Transverse colon (tissue), 4 donors: Measurements from ENCODE around the gene PLEKHA1. TPM values are rescaled to one million over a fixed set of nuclear protein-coding genes. Genes with fewer than 3 reads are reported as not detected.
A peak's percentile ranks its signal among the peaks of the same experiment; 100 is the strongest.

Experiments used
- DNase-seq: peaks from one replicate; pipeline ENCODE4 v3.0.0-alpha.2; 2019
- H3K27ac ChIP-seq, 4 donors: fragments of 200-600 bp; sonication (generic); 2 replicates each; pipeline ENCODE4 v1.5.1; 2016 to 2018; ENCODE audit warnings: inconsistent platforms in 4 of 4
- H3K27me3 ChIP-seq: fragments of 200-600 bp; sonication (generic); 2 replicates; pipeline ENCODE4 v1.5.1; 2017; ENCODE audit warnings: inconsistent platforms
- H3K36me3 ChIP-seq, 4 donors: fragments of 200-600 bp; sonication (generic); 2 replicates each; pipeline ENCODE4 v1.5.1; 2017 to 2019; ENCODE audit warnings: inconsistent platforms in 4 of 4
- H3K4me1 ChIP-seq, 4 donors: fragments of 200-600 bp; sonication (generic); 2 replicates each; pipeline ENCODE4 v1.5.1; 2017 to 2020; ENCODE audit warnings: inconsistent platforms in 4 of 4
- H3K4me3 ChIP-seq, 4 donors: fragments of 200-600 bp; sonication (generic); 1 replicate in 1 of 4; 2 replicates in 3 of 4; pipeline versions ENCODE4 v1.5.1 to v1.6.1; 2017 to 2019; ENCODE audit warnings: inconsistent platforms in 4 of 4
- H3K9me3 ChIP-seq, 2 donors: fragments of 200-600 bp; sonication (generic); 2 replicates each; pipeline ENCODE4 v1.5.1; 2017 to 2019; ENCODE audit warnings: inconsistent platforms in 2 of 2
- CTCF ChIP-seq, 5 experiments: fragments of 200-600 bp in 3 of 5; fragments of 450-650 bp in 2 of 5; sonication (generic) in 3 of 5; IDR thresholded peaks; 1 replicate in 2 of 5; 2 replicates in 3 of 5; pipeline ENCODE4 v1.5.1; 2016 to 2017; ENCODE audit warnings: antibody characterized with exemption in 5 of 5, inconsistent platforms in 3 of 5, mild to moderate bottlenecking in 2 of 5, moderate library complexity in 1 of 5
- EP300 ChIP-seq: sonication (generic); formaldehyde crosslinking; IDR thresholded peaks from one replicate; pipeline ENCODE4 v1.6.1; 2017; ENCODE audit warnings: antibody characterized with exemption, low read depth
- POLR2A ChIP-seq: fragments of 450-650 bp; IDR thresholded peaks from one replicate; pipeline ENCODE4 v1.6.1; 2016; ENCODE audit warnings: antibody characterized with exemption, mild to moderate bottlenecking, moderate library complexity
- POLR2AphosphoS5 ChIP-seq, 3 donors: sonication (generic); formaldehyde crosslinking; IDR thresholded peaks; one replicate each; pipeline ENCODE4 v1.6.1; 2016; ENCODE audit warnings: antibody characterized with exemption in 3 of 3
- WGBS, 2 donors: methylation state at CpG; one replicate each; pipeline ENCODE4 v1.1.5; 2018; ENCODE audit warnings: low coverage in 1 of 2; 5-methylcytosine and 5-hydroxymethylcytosine counted together
- in situ Hi-C, 4 donors: fragments of 200-750 bp; cut with MboI; loops; one replicate each; pipeline versions ENCODE4 v1.15.0 to v1.15.1; 2017; ENCODE audit warnings: low sequenced_read_pairs in 3 of 4, low pct_ligation_motif_present in 1 of 4, low pct_unique_long_range_greater_than_20kb in 1 of 4
- intact Hi-C: fragments of 100-400 bp; cut with DNase I; formaldehyde crosslinking; loops from one replicate; pipeline ENCODE4 v1.15.1; 2023; ENCODE audit warnings: low total_unique reads
- total RNA-seq, 4 donors: library from RNA; depleted of rRNA; stranded (reverse); fragments of >200 nt; gene quantifications; one replicate each; pipeline ENCODE4 v1.1.0, GENCODE V29; 2016

Gene PLEKHA1
- total RNA-seq, 4 donors from 2014 or later, result 10.7 to 40.3 (median 28.9) TPM

GRCh38 chr10:122331615-122332446 is 42.7 kb upstream of the PLEKHA1 start:
- no peak for TF ChIP-seq CTCF (IDR thresholded peaks at IDR 0.05)
- no peak for TF ChIP-seq POLR2A
- no peak for TF ChIP-seq POLR2AphosphoS5 (IDR thresholded peaks at IDR 0.05)
- no peak for TF ChIP-seq EP300
- Histone ChIP-seq H3K27ac (peak overlapping the region in 1 of 4 donors; percentile 5), H3K9me3 (no peaks in the 10 kb centered on the region), H3K4me1 (no peaks in the 10 kb centered on the region), H3K27me3 (no peaks in the 10 kb centered on the region), H3K36me3 (no peaks in the 10 kb centered on the region), H3K4me3 (no peak overlapping the region)
- in situ Hi-C loops, result no loop called here
- DNase-seq, result no peak
- 56 to 69% methylated on average over 6 to 16 of the region's 16 CpGs for WGBS, 2 donors
- intact Hi-C loops, result no loop called here

GRCh38 chr10:122333037-122333436 is 41.5 kb upstream of the PLEKHA1 start:
- Histone ChIP-seq H3K4me3 (no peak overlapping the region), H3K27ac (no peak overlapping the region), H3K4me1 (peaks cover 0 to 1% (median under 1%) of the 10 kb centered on the region in 4 donors), H3K9me3 (no peaks in the 10 kb centered on the region), H3K27me3 (no peaks in the 10 kb centered on the region), H3K36me3 (no peaks in the 10 kb centered on the region)
- WGBS, 2 donors, result 64 to 80% methylated on average over 1 to 4 of the region's 4 CpGs
- intact Hi-C loops (no loop called here), in situ Hi-C loops (no loop called here)
- no peak for TF ChIP-seq CTCF (IDR thresholded peaks at IDR 0.05)
- TF ChIP-seq POLR2AphosphoS5 (IDR thresholded peaks at IDR 0.05), result no peak
- TF ChIP-seq POLR2A, result no peak
- TF ChIP-seq EP300, result no peak
- DNase-seq, result no peak

- in situ Hi-C loops, result no loop called here
- no peak overlapping the region for H3K4me3 ChIP-seq
- H3K4me1 ChIP-seq, result peaks cover 0 to 17% (median 14%) of the 10 kb centered on the region in 4 donors
- 91 to 92% methylated on average over 9 to 10 of the region's 10 CpGs for WGBS, 2 donors
- DNase-seq, result no peak
- no peak overlapping the region for H3K27ac ChIP-seq
- intact Hi-C loops, result no loop called here
- H3K27me3 ChIP-seq, result no peaks in the 10 kb centered on the region
- H3K36me3 ChIP-seq, result no peaks in the 10 kb centered on the region
- TF ChIP-seq POLR2AphosphoS5 (IDR thresholded peaks at IDR 0.05) (no peak), POLR2A (no peak), EP300 (no peak)
- H3K9me3 ChIP-seq, result no peaks in the 10 kb centered on the region
Observed at GRCh38 chr10:122336332-122336731, 38.2 kb upstream of the PLEKHA1 start.

- 84% methylated on average over 3 of the region's 3 CpGs for WGBS, 2 donors
- H3K27me3 ChIP-seq, result no peaks in the 10 kb centered on the region
- no peaks in the 10 kb centered on the region for H3K36me3 ChIP-seq
- H3K4me3 ChIP-seq, result no peak overlapping the region
- intact Hi-C loops (no loop called here), in situ Hi-C loops (no loop called here)
- peaks cover 0 to 17% (median 14%) of the 10 kb centered on the region in 4 donors for H3K4me1 ChIP-seq
- H3K9me3 ChIP-seq, result no peaks in the 10 kb centered on the region
- DNase-seq, result no peak
- no peak overlapping the region for H3K27ac ChIP-seq
- TF ChIP-seq POLR2A (no peak), EP300 (no peak), POLR2AphosphoS5 (IDR thresholded peaks at IDR 0.05) (no peak), CTCF (IDR thresholded peaks at IDR 0.05) (no peak)
Observed at GRCh38 chr10:122336961-122337360, 37.5 kb upstream of the PLEKHA1 start.
